Sciatic nerve (tissue), 2 donors: Measurements from ENCODE around the gene FAM171A1. TPM values are rescaled to one million over a fixed set of nuclear protein-coding genes. Genes with fewer than 3 reads are reported as not detected.

ENCODE experiments used
- ATAC-seq: fragments of 200-7000 bp; cut with Tn5 transposase; one replicate; pipeline ENCODE4 v1.9.1; 2020; ENCODE audit warnings: mild to moderate bottlenecking, moderate library complexity
- DNase-seq: peaks from one replicate; pipeline ENCODE4 v3.0.0-alpha.2; 2020; ENCODE audit warnings: low spot score
- intact Hi-C: fragments of 100-400 bp; cut with DNase I; formaldehyde crosslinking; loops from one replicate; pipeline ENCODE4 v1.14.2; 2022
- total RNA-seq: library from RNA; stranded (reverse); fragmentation: NEBNext Ultra II Directional; extraction: Animal tissue kit (Norgen Biotek cat#: 25700); gene quantifications from one replicate; pipeline ENCODE4 v1.2.1, GENCODE V29; 2021
- donor health status: DM: no; HTN: no; CAD: no.
- donor health status: DM: no; HTN: no; CAD: no.

FAM171A1 gene
- total RNA-seq, 1 donor from 2014 or later = 32.6 TPM

- intact Hi-C loops = no loop called here
- ATAC-seq = no peak
- DNase-seq = no peak
Observed at GRCh38 chr10:15265056-15265455, 106.0 kb downstream of the FAM171A1 start.

GRCh38 chr10:15263657-15264323 lies 107.3 kb downstream of the FAM171A1 start:
- DNase-seq (no peak), ATAC-seq (no peak)
- intact Hi-C loops = no loop called here

GRCh38 chr10:15262036-15262713 lies 108.9 kb downstream of the FAM171A1 start:
- ATAC-seq (peak; percentile 82), DNase-seq (no peak)
- intact Hi-C loops = no loop called here

GRCh38 chr10:15259136-15259535 lies 112.0 kb downstream of the FAM171A1 start:
- no peak for DNase-seq
- no peak for ATAC-seq
- intact Hi-C loops = no loop called here

GRCh38 chr10:15258255-15258654 lies 112.8 kb downstream of the FAM171A1 start:
- intact Hi-C loops = no loop called here
- DNase-seq (no peak), ATAC-seq (no peak)

- ATAC-seq = no peak
- intact Hi-C loops = no loop called here
- no peak for DNase-seq
Observed at GRCh38 chr10:15255961-15256360, 115.1 kb downstream of the FAM171A1 start.

- ATAC-seq = peak; percentile 86
- no peak for DNase-seq
- intact Hi-C loops = no loop called here
Observed at GRCh38 chr10:15254808-15255648, 116.1 kb downstream of the FAM171A1 start.

GRCh38 chr10:15253951-15254807 lies 116.9 kb downstream of the FAM171A1 start:
- ATAC-seq (no peak), DNase-seq (no peak)
- intact Hi-C loops = no loop called here

- no peak for ATAC-seq
- no peak for DNase-seq
- intact Hi-C loops = no loop called here
Observed at GRCh38 chr10:15252396-15252795, 118.7 kb downstream of the FAM171A1 start.

- intact Hi-C loops = no loop called here
- DNase-seq (no peak), ATAC-seq (peak; percentile 68)
Observed at GRCh38 chr10:15251791-15252380, 119.2 kb downstream of the FAM171A1 start.

GRCh38 chr10:15245530-15245929 lies 125.6 kb downstream of the FAM171A1 start:
- ATAC-seq = no peak
- intact Hi-C loops = no loop called here

GRCh38 chr10:15244635-15245197 lies 126.4 kb downstream of the FAM171A1 start:
- intact Hi-C loops = no loop called here
- ATAC-seq (no peak), DNase-seq (no peak)

More at GRCh38 chr10:15245530-15245929, 125.6 kb downstream of the FAM171A1 start:
- DNase-seq = no peak

- ATAC-seq = no peak
- intact Hi-C loops = no loop called here
- no peak for DNase-seq
Observed at GRCh38 chr10:15242261-15242840, 128.7 kb downstream of the FAM171A1 start.

GRCh38 chr10:15241306-15241705 lies 129.8 kb downstream of the FAM171A1 start:
- DNase-seq (no peak), ATAC-seq (no peak)
- intact Hi-C loops = no loop called here

GRCh38 chr10:15238555-15239335 lies 132.3 kb downstream of the FAM171A1 start:
- intact Hi-C loops = no loop called here
- ATAC-seq (no peak), DNase-seq (no peak)

- no peak for DNase-seq
- intact Hi-C loops = no loop called here
- ATAC-seq = peak; percentile 95
Observed at GRCh38 chr10:15237351-15237750, 133.7 kb downstream of the FAM171A1 start.

- ATAC-seq (no peak), DNase-seq (no peak)
- intact Hi-C loops = no loop called here
Observed at GRCh38 chr10:15236340-15236739, 134.7 kb downstream of the FAM171A1 start.
